Measurements from ENCODE around the gene VSIG1. TPM values are rescaled to one million over a fixed set of nuclear protein-coding genes. Genes with fewer than 3 reads are reported as not detected.

VSIG1 gene
- total RNA-seq, 2 donors from 2014 or later, result 20.9 to 32.6 TPM

DNA sequence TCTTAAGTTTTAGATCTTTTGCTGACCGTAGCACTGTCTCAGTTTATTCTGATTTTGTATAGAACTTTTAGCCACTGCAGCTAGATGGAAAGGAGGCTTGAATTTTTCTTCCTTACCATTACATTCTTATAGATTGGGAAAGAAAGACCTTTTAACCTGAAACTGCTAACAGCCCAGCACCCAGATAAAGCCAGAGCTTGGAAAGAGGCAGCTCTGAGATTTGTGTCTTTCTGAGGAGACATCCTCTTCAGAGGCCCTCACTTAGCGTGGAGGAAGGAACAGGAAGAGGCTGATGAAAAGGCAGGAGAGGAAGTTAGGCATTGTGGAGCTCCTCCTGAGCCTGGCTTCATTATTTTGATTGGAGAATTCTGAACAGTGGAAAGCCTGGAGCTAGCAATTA, 81.8 kb downstream of the VSIG1 start:
- no peak for ATAC-seq
- no peak for DNase-seq
- Mint-ChIP-seq H3K4me1 (peaks cover 2% of the 10 kb centered on the region), H3K27ac (no peak overlapping the region), H3K27me3 (no peaks in the 10 kb centered on the region), H3K36me3 (ENCODE audit: low read depth) (peaks cover 3% of the 10 kb centered on the region), H3K4me3 (no peak overlapping the region)
- H3K9me3 ChIP-seq (ENCODE audit: control insufficient read depth, low read length, poor library complexity, severe bottlenecking), result no peaks in the 10 kb centered on the region

DNA sequence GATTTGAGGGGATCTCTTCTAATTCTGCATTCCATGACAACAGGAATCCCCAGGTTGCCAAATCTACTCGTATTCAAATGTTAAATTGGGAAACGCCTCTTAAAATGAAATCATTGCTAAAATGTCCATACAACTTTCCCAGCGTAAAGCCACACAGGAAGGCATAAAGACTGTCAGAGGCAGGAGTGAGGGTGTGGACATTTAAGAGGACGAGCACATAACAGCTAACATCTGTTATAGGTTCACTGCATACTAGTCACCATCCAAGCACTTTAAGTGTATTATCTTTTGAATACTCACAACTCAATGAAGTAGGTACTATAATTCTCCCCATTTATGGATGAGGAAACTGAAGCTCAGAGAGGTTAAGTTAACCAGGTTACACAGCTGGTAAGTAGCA, 82.3 kb downstream of the VSIG1 start:
- peaks cover 2% of the 10 kb centered on the region for H3K4me1 Mint-ChIP-seq
- DNase-seq, result no peak
- no peaks in the 10 kb centered on the region for H3K27me3 Mint-ChIP-seq
- H3K9me3 ChIP-seq (ENCODE audit: control insufficient read depth, low read length, poor library complexity, severe bottlenecking), result no peaks in the 10 kb centered on the region
- peaks cover 3% of the 10 kb centered on the region for H3K36me3 Mint-ChIP-seq (ENCODE audit: low read depth)
- no peak for ATAC-seq
- no peak overlapping the region for H3K27ac Mint-ChIP-seq
- no peak overlapping the region for H3K4me3 Mint-ChIP-seq

Other genes starting within 250 kb of the VSIG1 start
- gene MID2, start 219.2 kb upstream of the VSIG1 start, total RNA-seq, result 10 to 100 TPM; 11.7 to 14.0 TPM
- gene TEX13B, start 62.7 kb upstream of the VSIG1 start, total RNA-seq, result not detected
- gene PSMD10, start 46.5 kb downstream of the VSIG1 start, total RNA-seq, result 10 to 100 TPM; 14.3 to 17.5 TPM
- 1 to 10 TPM; 8.2 to 8.3 TPM for gene ATG4A, start 46.7 kb downstream of the VSIG1 start, total RNA-seq